Measurements from ENCODE around the gene PRDM8.
A peak's percentile ranks its signal among the peaks of the same experiment; 100 is the strongest.
"Not testable (repeated sequence)": the region's sequence is repeated elsewhere in the genome, so short reads cannot be mapped to it uniquely, and the experiment has no call there.

Gene PRDM8

DNA sequence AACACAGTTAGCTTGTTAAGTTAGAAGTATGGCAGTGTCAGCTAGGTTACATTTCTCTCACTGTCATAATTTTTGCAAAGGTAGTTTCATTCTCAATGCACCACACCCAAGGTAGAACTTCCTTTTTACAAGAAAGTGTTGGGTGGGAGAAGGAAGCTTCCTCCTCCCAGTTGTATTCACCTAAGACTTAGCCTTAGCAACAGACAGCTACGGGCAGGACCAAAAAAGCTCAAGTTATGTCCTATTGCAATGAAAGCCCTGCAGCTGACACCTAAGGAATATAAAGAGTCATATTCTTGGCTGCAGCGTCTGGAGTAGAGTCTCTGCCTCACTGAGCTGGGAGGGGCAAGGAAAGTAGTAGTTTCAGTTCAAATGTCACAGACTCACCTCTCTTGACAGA, 25.1 kb upstream of the PRDM8 start:
- TF ChIP-seq CTCF (IDR thresholded peaks at IDR 0.05; ENCODE audit: low read depth, low read length): no peak
- no peak for DNase-seq (ENCODE audit: low read depth in 2 of 2)
- H3K4me3 ChIP-seq (replicated peaks in 1 of 2; ENCODE audit: low read depth in 2 of 2, low read length in 2 of 2): no peak overlapping the region

GRCh38 chr4:80173401-80173800, 23.9 kb upstream of the PRDM8 start:
- no peak overlapping the region for H3K4me3 ChIP-seq (replicated peaks in 1 of 2; ENCODE audit: low read depth in 2 of 2, low read length in 2 of 2)
- DNase-seq (ENCODE audit: low read depth in 2 of 2): peak; percentile 69 to 91
- no peak for TF ChIP-seq CTCF (IDR thresholded peaks at IDR 0.05; ENCODE audit: low read depth, low read length)

GRCh38 chr4:80173841-80174240, 23.5 kb upstream of the PRDM8 start:
- no peak overlapping the region for H3K4me3 ChIP-seq (replicated peaks in 1 of 2; ENCODE audit: low read depth in 2 of 2, low read length in 2 of 2)
- DNase-seq (ENCODE audit: low read depth in 2 of 2): peak in 1 of 2 donors; percentile 77
- no peak for TF ChIP-seq CTCF (IDR thresholded peaks at IDR 0.05; ENCODE audit: low read depth, low read length)

GRCh38 chr4:80177793-80178192, 19.5 kb upstream of the PRDM8 start:
- not testable (repeated sequence) for DNase-seq (ENCODE audit: low read depth in 2 of 2)

DNA sequence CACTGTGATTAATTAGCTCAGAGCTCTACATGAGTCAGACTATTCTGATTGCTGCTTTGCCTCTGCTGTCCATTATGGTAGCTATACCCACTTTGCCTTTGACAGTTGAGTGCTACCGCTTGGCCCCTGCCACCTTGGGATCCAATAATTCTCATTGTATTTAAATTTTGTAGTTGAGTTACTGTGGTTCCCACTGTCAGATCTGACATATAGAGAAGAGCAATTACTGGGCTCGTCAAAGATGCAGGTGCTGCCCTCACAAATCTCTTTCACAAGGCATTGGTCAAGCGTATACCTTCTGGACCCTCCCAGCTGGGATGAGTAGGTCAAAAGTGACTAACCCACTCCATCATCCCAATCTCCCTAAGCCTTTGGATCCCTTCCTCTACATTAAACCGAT, 18.3 kb upstream of the PRDM8 start:
- H3K4me3 ChIP-seq (replicated peaks in 1 of 2; ENCODE audit: low read depth in 2 of 2, low read length in 2 of 2): no peak overlapping the region
- TF ChIP-seq CTCF (IDR thresholded peaks at IDR 0.05; ENCODE audit: low read depth, low read length): no peak
- DNase-seq (ENCODE audit: low read depth in 2 of 2): no peak

More at GRCh38 chr4:80177793-80178192, 19.5 kb upstream of the PRDM8 start:
- not testable (repeated sequence) for H3K4me3 ChIP-seq (replicated peaks in 1 of 2; ENCODE audit: low read depth in 2 of 2, low read length in 2 of 2)

DNA sequence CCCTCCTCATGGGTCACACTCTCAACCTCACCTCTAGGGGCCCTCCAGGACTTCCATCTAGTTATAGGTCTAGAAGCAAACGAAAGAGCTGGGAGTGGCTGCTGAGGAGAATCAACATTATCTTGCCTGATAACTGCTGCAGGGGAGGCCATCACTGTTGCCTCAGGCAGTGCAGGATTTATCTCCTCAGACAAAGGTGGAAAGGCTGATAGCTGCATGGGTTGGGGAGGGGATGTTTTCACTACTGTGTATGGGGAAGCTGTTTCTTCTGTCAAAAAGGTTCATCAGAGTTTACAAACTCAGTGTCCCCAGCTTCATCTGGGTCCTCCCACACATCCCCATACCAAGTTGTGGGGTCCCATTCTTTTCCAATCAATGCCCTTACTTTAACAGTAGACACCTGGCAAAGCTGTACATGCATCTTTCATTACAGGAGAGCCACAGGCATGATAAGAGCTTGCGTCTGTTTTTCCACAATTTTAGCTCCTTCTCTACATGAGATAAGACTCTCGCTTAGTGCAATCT, 17.6 kb upstream of the PRDM8 start:
- no peak for TF ChIP-seq CTCF (IDR thresholded peaks at IDR 0.05; ENCODE audit: low read depth, low read length)
- no peak overlapping the region for H3K4me3 ChIP-seq (replicated peaks in 1 of 2; ENCODE audit: low read depth in 2 of 2, low read length in 2 of 2)
- no peak for DNase-seq (ENCODE audit: low read depth in 2 of 2)

GRCh38 chr4:80180743-80181142, 16.6 kb upstream of the PRDM8 start:
- no peak overlapping the region for H3K4me3 ChIP-seq (replicated peaks in 1 of 2; ENCODE audit: low read depth in 2 of 2, low read length in 2 of 2)
- TF ChIP-seq CTCF (IDR thresholded peaks at IDR 0.05; ENCODE audit: low read depth, low read length): no peak
- DNase-seq (ENCODE audit: low read depth in 2 of 2): peak in 1 of 2 donors; percentile 58
